Glutamatergic neuron (in vitro differentiated cells): ENCODE data around the gene C2orf76. TPM values are rescaled to one million over a fixed set of nuclear protein-coding genes. Genes with fewer than 3 reads are reported as not detected.
"Not testable (repeated sequence)": the region's sequence is repeated elsewhere in the genome, so short reads cannot be mapped to it uniquely, and the experiment has no call there.

Experiments
- DNase-seq: peaks from one replicate; pipeline ENCODE4 v3.0.0; 2022
- H3K27ac Mint-ChIP-seq: one replicate; pipeline ENCODE4 v1.8.0; 2020; ENCODE audit warnings: mild to moderate bottlenecking, mixed read lengths, inconsistent platforms; ENCODE audit not compliant: unreplicated experiment
- H3K27me3 Mint-ChIP-seq: one replicate; pipeline ENCODE4 v1.8.0; 2020; ENCODE audit warnings: mild to moderate bottlenecking, moderate library complexity, mixed read lengths, inconsistent platforms; ENCODE audit not compliant: unreplicated experiment
- H3K36me3 Mint-ChIP-seq: one replicate; pipeline ENCODE4 v1.8.0; 2020; ENCODE audit warnings: mild to moderate bottlenecking, mixed read lengths, inconsistent platforms; ENCODE audit not compliant: unreplicated experiment
- H3K4me1 Mint-ChIP-seq: one replicate; pipeline ENCODE4 v1.8.0; 2020; ENCODE audit warnings: mild to moderate bottlenecking, low read depth, mixed read lengths, inconsistent platforms; ENCODE audit not compliant: unreplicated experiment
- H3K4me3 Mint-ChIP-seq: one replicate; pipeline ENCODE4 v1.8.0; 2020; ENCODE audit warnings: mild to moderate bottlenecking, mixed read lengths, inconsistent platforms; ENCODE audit not compliant: unreplicated experiment
- H3K9me3 Mint-ChIP-seq: one replicate; pipeline ENCODE4 v1.8.0; 2020; ENCODE audit warnings: mild to moderate bottlenecking, moderate library complexity, mixed read lengths, inconsistent platforms; ENCODE audit not compliant: unreplicated experiment
- CTCF ChIP-seq: fragments of 200-600 bp; sonication (generic); IDR thresholded peaks from one replicate; pipeline ENCODE4 v1.5.0; 2021; ENCODE audit not compliant: partially characterized antibody, unreplicated experiment
- total RNA-seq: library from RNA; stranded (reverse); fragmentation: NEBNext Ultra II Directional; extraction: Animal tissue kit (Norgen Biotek cat#: 25700); gene quantifications from one replicate; pipeline ENCODE4 v1.2.1, GENCODE V29; 2021; ENCODE audit not compliant: unreplicated experiment

Gene C2orf76
- total RNA-seq, 1 donor from 2014 or later: 10.4 TPM

GRCh38 chr2:119377294-119377992, 10.8 kb upstream of the C2orf76 start:
- H3K27ac Mint-ChIP-seq: peak overlapping the region; percentile 18
- H3K9me3 Mint-ChIP-seq: peaks cover 1% of the 10 kb centered on the region
- peaks cover 24% of the 10 kb centered on the region for H3K36me3 Mint-ChIP-seq
- TF ChIP-seq CTCF: no peak
- H3K27me3 Mint-ChIP-seq: peaks cover 3% of the 10 kb centered on the region
- no peak overlapping the region for H3K4me3 Mint-ChIP-seq
- peaks cover 15% of the 10 kb centered on the region for H3K4me1 Mint-ChIP-seq
- no peak for DNase-seq

- no peak overlapping the region for H3K4me3 Mint-ChIP-seq
- H3K36me3 Mint-ChIP-seq: peaks cover 30% of the 10 kb centered on the region
- H3K4me1 Mint-ChIP-seq: peaks cover 18% of the 10 kb centered on the region
- DNase-seq: no peak
- H3K27ac Mint-ChIP-seq: peak overlapping the region; percentile 18
- peaks cover 3% of the 10 kb centered on the region for H3K27me3 Mint-ChIP-seq
- TF ChIP-seq CTCF: no peak
- H3K9me3 Mint-ChIP-seq: peaks cover 1% of the 10 kb centered on the region
These were observed 10.2 kb upstream of the C2orf76 start for GRCh38 chr2:119376810-119377209.

GRCh38 chr2:119376406-119376805, 9.8 kb upstream of the C2orf76 start:
- H3K4me1 Mint-ChIP-seq: peaks cover 18% of the 10 kb centered on the region
- H3K4me3 Mint-ChIP-seq, H3K27me3 Mint-ChIP-seq, H3K9me3 Mint-ChIP-seq, DNase-seq, H3K27ac Mint-ChIP-seq: not testable (repeated sequence)
- H3K36me3 Mint-ChIP-seq: peaks cover 30% of the 10 kb centered on the region

- not testable (repeated sequence) for H3K27me3 Mint-ChIP-seq, H3K9me3 Mint-ChIP-seq, H3K4me3 Mint-ChIP-seq, H3K27ac Mint-ChIP-seq, DNase-seq
- Mint-ChIP-seq H3K36me3 (peaks cover 30% of the 10 kb centered on the region), H3K4me1 (peaks cover 18% of the 10 kb centered on the region)
These were observed 7.5 kb upstream of the C2orf76 start for GRCh38 chr2:119373907-119374745.

- Mint-ChIP-seq H3K36me3 (peaks cover 30% of the 10 kb centered on the region), H3K9me3 (peaks cover 4% of the 10 kb centered on the region), H3K27ac (peak overlapping the region; percentile 64), H3K27me3 (peaks cover 3% of the 10 kb centered on the region), H3K4me3 (no peak overlapping the region), H3K4me1 (peaks cover 18% of the 10 kb centered on the region)
- no peak for TF ChIP-seq CTCF
- DNase-seq: no peak
These were observed 6.3 kb upstream of the C2orf76 start for GRCh38 chr2:119372778-119373568.
